CD4-positive, alpha-beta memory T cell (primary cell): Measurements from ENCODE around the gene LDLRAD4. TPM values are rescaled to one million over a fixed set of nuclear protein-coding genes. Genes with fewer than 3 reads are reported as not detected.
A peak's percentile ranks its signal among the peaks of the same experiment; 100 is the strongest.

Experiments
- CTCF ChIA-PET: fragments of 350-600 bp; sonication (Branson Sonifier 250); formaldehyde crosslinking; loops from one replicate; lab custom pipeline; 2021; ENCODE audit warnings: inconsistent platforms; ENCODE audit not compliant: partially characterized antibody; lab: Charles Lee
- POLR2A ChIA-PET: fragments of 350-600 bp; sonication (Branson Sonifier 250); formaldehyde crosslinking; loops from one replicate; lab custom pipeline; 2021; ENCODE audit not compliant: partially characterized antibody; lab: Charles Lee
- DNase-seq, 5 donors: peaks; one replicate each; pipeline versions ENCODE4 v3.0.0 to v3.0.0-alpha.2; 2020 to 2022; ENCODE audit warnings: mixed read lengths in 1 of 5
- H3K27ac ChIP-seq: one replicate; pipeline ENCODE4 v1.7.0; 2013; ENCODE audit warnings: low read depth, low read length
- H3K27me3 ChIP-seq: 2 replicates; pipeline ENCODE4 v1.7.0; 2013; ENCODE audit warnings: mild to moderate bottlenecking, low read length, moderate library complexity; ENCODE audit not compliant: insufficient read depth
- H3K36me3 ChIP-seq: 2 replicates; pipeline ENCODE4 v1.7.0; 2013; ENCODE audit warnings: mild to moderate bottlenecking, low read length, moderate library complexity; ENCODE audit not compliant: insufficient read depth
- H3K4me1 ChIP-seq: 2 replicates; pipeline ENCODE4 v1.7.0; 2013; ENCODE audit warnings: mild to moderate bottlenecking, low read length, moderate library complexity; ENCODE audit not compliant: insufficient read depth
- H3K4me3 ChIP-seq, 2 donors: one replicate each; pipeline ENCODE4 v1.7.0; 2013; ENCODE audit warnings: low read length in 2 of 2, mild to moderate bottlenecking in 1 of 2
- H3K9me3 ChIP-seq, 2 donors: one replicate each; pipeline ENCODE4 v1.7.0; 2013; ENCODE audit warnings: low read length in 2 of 2, control low read depth in 1 of 2; ENCODE audit not compliant: control insufficient read depth in 1 of 2
- H3K27ac Mint-ChIP-seq, 7 donors: one replicate each; pipeline ENCODE4 v1.8.0; 2020 to 2021; ENCODE audit warnings: mixed read lengths in 7 of 7, mild to moderate bottlenecking in 6 of 7, inconsistent platforms in 3 of 7, moderate library complexity in 3 of 7
- H3K27me3 Mint-ChIP-seq, 2 donors: one replicate each; pipeline ENCODE4 v1.8.0; 2020 to 2021; ENCODE audit warnings: mixed read lengths in 2 of 2
- H3K36me3 Mint-ChIP-seq, 2 donors: one replicate each; pipeline ENCODE4 v1.8.0; 2020 to 2021; ENCODE audit warnings: mixed read lengths in 2 of 2, inconsistent platforms in 1 of 2, mild to moderate bottlenecking in 1 of 2
- H3K4me1 Mint-ChIP-seq, 4 donors: one replicate each; pipeline ENCODE4 v1.8.0; 2020 to 2021; ENCODE audit warnings: mixed read lengths in 4 of 4, mild to moderate bottlenecking in 1 of 4
- H3K4me3 Mint-ChIP-seq, 8 donors: one replicate each; pipeline ENCODE4 v1.8.0; 2020 to 2021; ENCODE audit warnings: mixed read lengths in 8 of 8, mild to moderate bottlenecking in 7 of 8, moderate library complexity in 6 of 8, inconsistent platforms in 3 of 8
- H3K9me3 Mint-ChIP-seq, 8 donors: one replicate each; pipeline ENCODE4 v1.8.0; 2020 to 2021; ENCODE audit warnings: mixed read lengths in 8 of 8, mild to moderate bottlenecking in 5 of 8, inconsistent platforms in 3 of 8, moderate library complexity in 1 of 8
- intact Hi-C: fragments of 100-400 bp; cut with micrococcal nuclease; formaldehyde crosslinking; loops from one replicate; pipeline ENCODE4 v1.15.1; 2023
- polyA plus RNA-seq, 2 donors: library from polyadenylated mRNA; unstranded; fragments of 300-500 nt; fragmentation: Illumina TruSeq; gene quantifications; one replicate each; pipeline ENCODE4 v1.2.3, GENCODE V29; 2021
- total RNA-seq, 2 experiments: library from RNA; stranded (reverse); gene quantifications; one replicate each; pipeline ENCODE4 v1.2.3, GENCODE V29; 2021

The LDLRAD4 gene
- total and polyA plus RNA-seq, 4 experiments from 2014 or later = 17.4 to 63.0 (median 36.6) TPM

- no peaks in the 10 kb centered on the region for H3K27me3 Mint-ChIP-seq
- no peak for DNase-seq
- Histone ChIP-seq H3K9me3 (no peaks in the 10 kb centered on the region), H3K36me3 (no peaks in the 10 kb centered on the region), H3K27me3 (no peaks in the 10 kb centered on the region), H3K27ac (no peak overlapping the region), H3K4me1 (peaks cover 5% of the 10 kb centered on the region), H3K4me3 (no peak overlapping the region)
- POLR2A ChIA-PET = no interaction called here
- intact Hi-C loops = no loop called here
- CTCF ChIA-PET = no interaction called here
- H3K36me3 Mint-ChIP-seq = peaks cover 0 to 10% of the 10 kb centered on the region in 2 donors
- H3K27ac Mint-ChIP-seq = peak overlapping the region in 1 of 7 donors; percentile 22
- H3K4me3 Mint-ChIP-seq = no peak overlapping the region
- H3K9me3 Mint-ChIP-seq = peaks cover 0 to 7% (median 4%) of the 10 kb centered on the region in 8 donors
- H3K4me1 Mint-ChIP-seq = peaks cover 4 to 15% (median 10%) of the 10 kb centered on the region in 4 donors
Measured at GRCh38 chr18:13306583-13306982, 88.0 kb downstream of the LDLRAD4 start.

GRCh38 chr18:13308369-13308768 lies 89.8 kb downstream of the LDLRAD4 start:
- H3K4me3 Mint-ChIP-seq = peak overlapping the region in 3 of 8 donors; percentile 1 to 7 (median 2)

DNA sequence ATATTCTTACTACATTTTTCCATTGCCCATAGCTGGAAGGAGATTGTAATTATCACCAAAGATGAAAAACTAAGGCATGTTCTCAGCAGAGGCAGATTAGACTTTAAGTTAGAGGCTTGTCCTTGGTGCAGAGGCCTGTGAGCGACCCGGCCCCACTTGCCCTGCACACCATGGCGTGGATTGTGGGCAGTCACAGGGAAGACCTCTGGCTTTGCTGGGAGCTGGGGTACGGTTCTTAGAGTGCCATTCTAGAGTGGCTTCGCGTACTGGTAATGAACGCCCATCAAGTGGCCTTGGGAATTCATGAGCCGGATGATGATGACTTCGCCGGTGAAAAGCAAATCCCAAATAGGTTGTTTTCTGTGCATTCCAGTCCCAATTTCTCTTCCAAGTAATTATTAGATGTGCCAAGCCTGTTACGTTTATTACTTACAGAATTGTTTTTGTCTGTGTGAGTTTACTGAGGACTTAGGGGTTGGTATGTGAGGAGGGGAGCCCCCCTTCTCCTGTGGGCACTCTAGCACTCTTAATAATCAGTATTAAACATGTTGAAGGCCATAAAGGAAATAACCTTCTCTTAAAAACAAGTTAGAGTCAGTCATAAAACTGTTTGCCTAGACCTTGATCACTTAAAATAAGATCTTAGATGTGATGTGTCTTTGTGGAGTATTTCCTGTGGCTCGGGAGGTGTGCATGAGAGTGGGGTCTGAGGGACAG lies 90.6 kb downstream of the LDLRAD4 start:
- H3K4me1 Mint-ChIP-seq = peaks cover 19 to 35% (median 22%) of the 10 kb centered on the region in 4 donors
- H3K9me3 Mint-ChIP-seq = peaks cover 0 to 7% (median 4%) of the 10 kb centered on the region in 8 donors
- Histone ChIP-seq H3K27ac (no peak overlapping the region), H3K36me3 (no peaks in the 10 kb centered on the region), H3K9me3 (no peaks in the 10 kb centered on the region), H3K27me3 (no peaks in the 10 kb centered on the region), H3K4me1 (peaks cover 17% of the 10 kb centered on the region), H3K4me3 (no peak overlapping the region)
- intact Hi-C loops = no loop called here
- H3K27me3 Mint-ChIP-seq = peaks cover 0 to 4% of the 10 kb centered on the region in 2 donors
- no peak overlapping the region for H3K4me3 Mint-ChIP-seq
- peak overlapping the region in 2 of 7 donors; percentile 23 to 63 for H3K27ac Mint-ChIP-seq
- peaks cover 3 to 15% of the 10 kb centered on the region in 2 donors for H3K36me3 Mint-ChIP-seq
- no peak for DNase-seq
- POLR2A ChIA-PET = no interaction called here
- CTCF ChIA-PET = no interaction called here

More at GRCh38 chr18:13308369-13308768, 89.8 kb downstream of the LDLRAD4 start:
- Histone ChIP-seq H3K4me1 (peaks cover 11% of the 10 kb centered on the region), H3K27me3 (no peaks in the 10 kb centered on the region), H3K27ac (no peak overlapping the region), H3K9me3 (no peaks in the 10 kb centered on the region), H3K36me3 (no peaks in the 10 kb centered on the region), H3K4me3 (no peak overlapping the region)
- intact Hi-C loops = no loop called here
- H3K9me3 Mint-ChIP-seq = peaks cover 0 to 7% (median 4%) of the 10 kb centered on the region in 8 donors
- peaks cover 12 to 28% (median 17%) of the 10 kb centered on the region in 4 donors for H3K4me1 Mint-ChIP-seq
- H3K27ac Mint-ChIP-seq = peak overlapping the region in 3 of 7 donors; percentile 10 to 23 (median 19)
- peak in 2 of 5 donors; percentile 10 to 12 for DNase-seq
- peaks cover 0 to 4% of the 10 kb centered on the region in 2 donors for H3K27me3 Mint-ChIP-seq
- H3K36me3 Mint-ChIP-seq = peaks cover 0 to 10% of the 10 kb centered on the region in 2 donors
- ChIA-PET CTCF (no interaction called here), POLR2A (no interaction called here)

- no peak overlapping the region for H3K4me3 ChIP-seq
- H3K27me3 ChIP-seq = no peaks in the 10 kb centered on the region
- H3K36me3 Mint-ChIP-seq = peaks cover 5 to 17% of the 10 kb centered on the region in 2 donors
- peaks cover 0 to 9% (median 4%) of the 10 kb centered on the region in 8 donors for H3K9me3 Mint-ChIP-seq
- H3K4me1 ChIP-seq = peaks cover 17% of the 10 kb centered on the region
- no peaks in the 10 kb centered on the region for H3K36me3 ChIP-seq
- ChIA-PET CTCF (interaction anchor here (1.0 kb wide), 1 partner anchor 44 kb away, joined by 3 read pairs; no protein-coding TSS in a partner anchor), POLR2A (no interaction called here)
- DNase-seq = no peak
- H3K27ac Mint-ChIP-seq = peak overlapping the region in 2 of 7 donors; percentile 34 to 63
- H3K9me3 ChIP-seq = no peaks in the 10 kb centered on the region
- no peak overlapping the region for H3K27ac ChIP-seq
- intact Hi-C loops = no loop called here
- peaks cover 0 to 4% of the 10 kb centered on the region in 2 donors for H3K27me3 Mint-ChIP-seq
- H3K4me1 Mint-ChIP-seq = peaks cover 20 to 43% (median 23%) of the 10 kb centered on the region in 4 donors
- no peak overlapping the region for H3K4me3 Mint-ChIP-seq
Measured at GRCh38 chr18:13309748-13310670, 91.4 kb downstream of the LDLRAD4 start.

- H3K4me3 ChIP-seq = no peak overlapping the region
- no peaks in the 10 kb centered on the region for H3K27me3 ChIP-seq
- intact Hi-C loops = no loop called here
- Mint-ChIP-seq H3K4me3 (no peak overlapping the region), H3K9me3 (peaks cover 3 to 13% (median 9%) of the 10 kb centered on the region in 8 donors), H3K4me1 (peaks cover 20 to 44% (median 23%) of the 10 kb centered on the region in 4 donors), H3K36me3 (peaks cover 9 to 16% of the 10 kb centered on the region in 2 donors), H3K27me3 (peaks cover 0 to 4% of the 10 kb centered on the region in 2 donors), H3K27ac (no peak overlapping the region)
- POLR2A ChIA-PET = no interaction called here
- peaks cover 17% of the 10 kb centered on the region for H3K4me1 ChIP-seq
- CTCF ChIA-PET = interaction anchor here (1.0 kb wide), 1 partner anchor 42 kb away, joined by 3 read pairs; no protein-coding TSS in a partner anchor
- H3K27ac ChIP-seq = no peak overlapping the region
- no peaks in the 10 kb centered on the region for H3K9me3 ChIP-seq
- no peaks in the 10 kb centered on the region for H3K36me3 ChIP-seq
- DNase-seq = no peak
Measured at GRCh38 chr18:13311193-13311592, 92.6 kb downstream of the LDLRAD4 start.

DNA sequence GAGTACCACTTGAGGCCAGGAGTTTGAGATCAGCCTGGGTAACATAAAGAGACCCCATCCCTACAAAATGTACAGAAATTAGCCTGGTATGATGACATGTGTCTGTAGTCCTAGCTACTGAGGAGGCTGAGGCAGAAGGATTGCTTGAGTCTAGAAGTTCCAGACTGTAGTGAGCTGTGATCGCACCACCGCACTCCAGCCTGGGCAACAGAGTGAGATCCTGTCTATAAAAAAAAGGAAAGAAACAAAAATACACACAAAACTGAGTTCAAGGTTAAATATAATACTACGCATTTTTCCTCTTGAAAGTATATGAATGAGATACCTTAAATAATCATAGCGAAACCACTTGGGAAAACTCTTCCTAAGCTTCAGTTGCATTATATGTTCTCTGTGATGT lies 94.0 kb downstream of the LDLRAD4 start:
- H3K9me3 ChIP-seq = no peaks in the 10 kb centered on the region
- H3K36me3 Mint-ChIP-seq = peaks cover 9 to 22% of the 10 kb centered on the region in 2 donors
- H3K27me3 Mint-ChIP-seq = peaks cover 0 to 4% of the 10 kb centered on the region in 2 donors
- ChIA-PET POLR2A (no interaction called here), CTCF (interaction anchor here (1.3 kb wide), 1 partner anchor 96 kb away, joined by 3 read pairs; no protein-coding TSS in a partner anchor)
- peaks cover 20 to 44% (median 22%) of the 10 kb centered on the region in 4 donors for H3K4me1 Mint-ChIP-seq
- no peak overlapping the region for H3K27ac ChIP-seq
- H3K4me3 Mint-ChIP-seq = peak overlapping the region in 1 of 8 donors; percentile 61
- no peak overlapping the region for H3K4me3 ChIP-seq
- no peaks in the 10 kb centered on the region for H3K36me3 ChIP-seq
- intact Hi-C loops = no loop called here
- H3K27me3 ChIP-seq = no peaks in the 10 kb centered on the region
- H3K4me1 ChIP-seq = peaks cover 17% of the 10 kb centered on the region
- H3K9me3 Mint-ChIP-seq = peaks cover 0 to 17% (median 11%) of the 10 kb centered on the region in 8 donors
- peak overlapping the region in 3 of 7 donors; percentile 24 to 55 (median 29) for H3K27ac Mint-ChIP-seq
- no peak for DNase-seq
